ENCODE results near the gene BACE1-AS.

Gene BACE1-AS

GRCh38 chr11:117292616-117293015 is 1.5 kb downstream of the BACE1-AS start:
- no peak overlapping the region for H3K23ac ChIP-seq (ENCODE audit: low read length)
- no peak overlapping the region for H4K5ac ChIP-seq (ENCODE audit: low read length)
- H2BK15ac ChIP-seq (replicated peaks; ENCODE audit: low read depth), result no peak overlapping the region
- no peak for DNase-seq
- H3K4ac ChIP-seq (ENCODE audit: low read depth, low read length), result no peak overlapping the region
- H2BK120ac ChIP-seq (ENCODE audit: low read depth, low read length), result no peak overlapping the region
- no peaks in the 10 kb centered on the region for H3K79me2 ChIP-seq (ENCODE audit: control insufficient read depth, insufficient read depth, low read length)
- H3K56ac ChIP-seq (ENCODE audit: low read length), result no peak overlapping the region
- H3K36me3 ChIP-seq (ENCODE audit: control insufficient read depth, insufficient read depth, low read length), result peaks cover 4% of the 10 kb centered on the region
- no peak overlapping the region for H2BK5ac ChIP-seq (ENCODE audit: low read length)
- no peak overlapping the region for H3K4me3 ChIP-seq (ENCODE audit: low read length)
- H3K4me2 ChIP-seq (ENCODE audit: low read length), result no peak overlapping the region
- no peaks in the 10 kb centered on the region for H3K27me3 ChIP-seq (ENCODE audit: insufficient read depth, low read length, poor library complexity)
- no peak overlapping the region for H3K18ac ChIP-seq (ENCODE audit: low read length)
- H4K8ac ChIP-seq (ENCODE audit: low read depth, low read length), result no peak overlapping the region
- H3K79me1 ChIP-seq (ENCODE audit: low read length), result no peaks in the 10 kb centered on the region
- H3K27ac ChIP-seq (ENCODE audit: low read depth, low read length), result no peak overlapping the region
- H2AK5ac ChIP-seq (ENCODE audit: low read length), result no peak overlapping the region
- no CpG with 5 or more reads among the region's 2 CpGs for WGBS (ENCODE audit: extremely low coverage, insufficient coverage, low lambda C conversion rate)
- no peaks in the 10 kb centered on the region for H3K4me1 ChIP-seq (ENCODE audit: control insufficient read depth, low read depth, low read length)
- H3K9ac ChIP-seq (ENCODE audit: low read length), result no peak overlapping the region

GRCh38 chr11:117295438-117296137 is 4.4 kb downstream of the BACE1-AS start:
- Histone ChIP-seq H2AK5ac (ENCODE audit: low read length) (no peak overlapping the region), H4K8ac (ENCODE audit: low read depth, low read length) (no peak overlapping the region), H3K18ac (ENCODE audit: low read length) (no peak overlapping the region), H2BK5ac (ENCODE audit: low read length) (no peak overlapping the region), H3K4me3 (ENCODE audit: low read length) (no peak overlapping the region), H3K4me2 (ENCODE audit: low read length) (no peak overlapping the region), H3K79me1 (ENCODE audit: low read length) (no peaks in the 10 kb centered on the region), H3K9ac (ENCODE audit: low read length) (no peak overlapping the region), H3K36me3 (ENCODE audit: control insufficient read depth, insufficient read depth, low read length) (peaks cover 4% of the 10 kb centered on the region), H3K23ac (ENCODE audit: low read length) (no peak overlapping the region), H2BK15ac (replicated peaks; ENCODE audit: low read depth) (no peak overlapping the region), H3K56ac (ENCODE audit: low read length) (no peak overlapping the region), H3K4me1 (ENCODE audit: control insufficient read depth, low read depth, low read length) (peaks cover 7% of the 10 kb centered on the region), H3K27me3 (ENCODE audit: insufficient read depth, low read length, poor library complexity) (no peaks in the 10 kb centered on the region), H3K4ac (ENCODE audit: low read depth, low read length) (no peak overlapping the region), H2BK120ac (ENCODE audit: low read depth, low read length) (no peak overlapping the region), H4K5ac (ENCODE audit: low read length) (no peak overlapping the region), H3K27ac (ENCODE audit: low read depth, low read length) (no peak overlapping the region), H3K79me2 (ENCODE audit: control insufficient read depth, insufficient read depth, low read length) (no peaks in the 10 kb centered on the region)
- WGBS (ENCODE audit: extremely low coverage, insufficient coverage, low lambda C conversion rate), result no CpG with 5 or more reads among the region's 9 CpGs
- no peak for DNase-seq

DNA sequence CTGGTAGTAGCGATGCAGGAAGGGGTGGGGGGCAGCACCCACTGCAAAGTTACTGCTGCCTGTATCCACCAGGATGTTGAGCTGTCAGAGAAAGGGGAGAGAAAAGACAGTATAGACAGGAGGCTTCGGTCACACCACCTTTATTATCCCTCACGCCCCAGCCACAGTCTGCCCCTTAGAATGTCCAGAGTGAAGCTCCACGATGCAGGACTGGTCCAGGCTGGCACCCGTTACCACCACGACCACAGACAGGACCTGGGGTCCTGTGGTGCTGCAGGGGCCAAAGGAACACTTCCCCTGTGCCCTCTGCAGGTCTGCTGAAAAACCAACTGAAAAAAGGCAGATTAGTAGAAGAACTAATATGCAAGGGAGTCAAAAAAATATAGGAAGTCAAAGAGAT is 5.7 kb downstream of the BACE1-AS start:
- Histone ChIP-seq H2BK5ac (ENCODE audit: low read length) (no peak overlapping the region), H3K23ac (ENCODE audit: low read length) (no peak overlapping the region), H3K18ac (ENCODE audit: low read length) (no peak overlapping the region), H3K4me1 (ENCODE audit: control insufficient read depth, low read depth, low read length) (peaks cover 7% of the 10 kb centered on the region), H4K8ac (ENCODE audit: low read depth, low read length) (no peak overlapping the region), H2BK120ac (ENCODE audit: low read depth, low read length) (no peak overlapping the region), H3K79me2 (ENCODE audit: control insufficient read depth, insufficient read depth, low read length) (no peaks in the 10 kb centered on the region), H3K27ac (ENCODE audit: low read depth, low read length) (no peak overlapping the region), H3K79me1 (ENCODE audit: low read length) (no peaks in the 10 kb centered on the region), H3K4me2 (ENCODE audit: low read length) (no peak overlapping the region), H3K36me3 (ENCODE audit: control insufficient read depth, insufficient read depth, low read length) (peaks cover 4% of the 10 kb centered on the region), H3K27me3 (ENCODE audit: insufficient read depth, low read length, poor library complexity) (no peaks in the 10 kb centered on the region), H2AK5ac (ENCODE audit: low read length) (no peak overlapping the region), H3K4me3 (ENCODE audit: low read length) (no peak overlapping the region), H4K5ac (ENCODE audit: low read length) (no peak overlapping the region), H3K9ac (ENCODE audit: low read length) (no peak overlapping the region), H3K4ac (ENCODE audit: low read depth, low read length) (no peak overlapping the region), H2BK15ac (replicated peaks; ENCODE audit: low read depth) (no peak overlapping the region), H3K56ac (ENCODE audit: low read length) (no peak overlapping the region)
- no peak for DNase-seq
- WGBS (ENCODE audit: extremely low coverage, insufficient coverage, low lambda C conversion rate), result no CpG with 5 or more reads among the region's 6 CpGs

GRCh38 chr11:117298195-117298594 is 7.0 kb downstream of the BACE1-AS start:
- H3K36me3 ChIP-seq (ENCODE audit: control insufficient read depth, insufficient read depth, low read length), result peaks cover 2% of the 10 kb centered on the region
- H3K18ac ChIP-seq (ENCODE audit: low read length), result no peak overlapping the region
- H3K23ac ChIP-seq (ENCODE audit: low read length), result no peak overlapping the region
- H2BK5ac ChIP-seq (ENCODE audit: low read length), result no peak overlapping the region
- H3K4ac ChIP-seq (ENCODE audit: low read depth, low read length), result no peak overlapping the region
- peaks cover 7% of the 10 kb centered on the region for H3K4me1 ChIP-seq (ENCODE audit: control insufficient read depth, low read depth, low read length)
- no CpG with 5 or more reads among the region's 8 CpGs for WGBS (ENCODE audit: extremely low coverage, insufficient coverage, low lambda C conversion rate)
- H3K4me3 ChIP-seq (ENCODE audit: low read length), result no peak overlapping the region
- no peak overlapping the region for H2BK15ac ChIP-seq (replicated peaks; ENCODE audit: low read depth)
- H2AK5ac ChIP-seq (ENCODE audit: low read length), result no peak overlapping the region
- no peak overlapping the region for H2BK120ac ChIP-seq (ENCODE audit: low read depth, low read length)
- no peak overlapping the region for H3K9ac ChIP-seq (ENCODE audit: low read length)
- no peak overlapping the region for H3K56ac ChIP-seq (ENCODE audit: low read length)
- H4K5ac ChIP-seq (ENCODE audit: low read length), result no peak overlapping the region
- H3K4me2 ChIP-seq (ENCODE audit: low read length), result no peak overlapping the region
- no peak for DNase-seq
- H3K27me3 ChIP-seq (ENCODE audit: insufficient read depth, low read length, poor library complexity), result no peaks in the 10 kb centered on the region
- H3K79me1 ChIP-seq (ENCODE audit: low read length), result no peaks in the 10 kb centered on the region
- no peak overlapping the region for H3K27ac ChIP-seq (ENCODE audit: low read depth, low read length)
- H3K79me2 ChIP-seq (ENCODE audit: control insufficient read depth, insufficient read depth, low read length), result no peaks in the 10 kb centered on the region
- H4K8ac ChIP-seq (ENCODE audit: low read depth, low read length), result no peak overlapping the region

GRCh38 chr11:117299351-117300282 is 8.5 kb downstream of the BACE1-AS start:
- Histone ChIP-seq H3K18ac (ENCODE audit: low read length) (peak overlapping the region; percentile 2), H3K4me2 (ENCODE audit: low read length) (no peak overlapping the region), H4K5ac (ENCODE audit: low read length) (no peak overlapping the region), H2AK5ac (ENCODE audit: low read length) (no peak overlapping the region), H3K23ac (ENCODE audit: low read length) (no peak overlapping the region), H3K9ac (ENCODE audit: low read length) (peak overlapping the region; percentile 35), H3K36me3 (ENCODE audit: control insufficient read depth, insufficient read depth, low read length) (no peaks in the 10 kb centered on the region), H3K79me1 (ENCODE audit: low read length) (no peaks in the 10 kb centered on the region), H3K4ac (ENCODE audit: low read depth, low read length) (no peak overlapping the region), H3K56ac (ENCODE audit: low read length) (peak overlapping the region; percentile 72), H3K79me2 (ENCODE audit: control insufficient read depth, insufficient read depth, low read length) (no peaks in the 10 kb centered on the region), H2BK15ac (replicated peaks; ENCODE audit: low read depth) (no peak overlapping the region), H3K4me1 (ENCODE audit: control insufficient read depth, low read depth, low read length) (peaks cover 18% of the 10 kb centered on the region), H2BK120ac (ENCODE audit: low read depth, low read length) (no peak overlapping the region), H2BK5ac (ENCODE audit: low read length) (no peak overlapping the region), H3K4me3 (ENCODE audit: low read length) (no peak overlapping the region), H3K27me3 (ENCODE audit: insufficient read depth, low read length, poor library complexity) (no peaks in the 10 kb centered on the region), H3K27ac (ENCODE audit: low read depth, low read length) (peak overlapping the region; percentile 21), H4K8ac (ENCODE audit: low read depth, low read length) (no peak overlapping the region)
- WGBS (ENCODE audit: extremely low coverage, insufficient coverage, low lambda C conversion rate), result no CpG with 5 or more reads among the region's 12 CpGs
- peak; percentile 16 for DNase-seq
